HepG2 (cell line): ENCODE results near the gene CCNDBP1. TPM values are rescaled to one million over a fixed set of nuclear protein-coding genes. Genes with fewer than 3 reads are reported as not detected.

Experiments used
- AKAP8 ChIP-seq: sonication (generic); formaldehyde crosslinking; IDR thresholded peaks from 2 replicates; pipeline ENCODE4 v1.5.1; 2020; ENCODE audit warnings: mild to moderate bottlenecking, missing genetic modification reagents
- ATF6 ChIP-seq: sonication (generic); formaldehyde crosslinking; conservative IDR thresholded peaks from 2 replicates; pipeline ENCODE4 v1.4.0; 2020; ENCODE audit warnings: missing genetic modification reagents
- ESRRA ChIP-seq: sonication (generic); formaldehyde crosslinking; IDR thresholded peaks from 2 replicates; pipeline ENCODE4 v1.5.1; 2020; ENCODE audit warnings: mild to moderate bottlenecking, low read depth, missing genetic modification reagents
- EZH2 ChIP-seq: conservative IDR thresholded peaks from 2 replicates; pipeline ENCODE4 v1.6.1; 2012; ENCODE audit warnings: mild to moderate bottlenecking, low read depth, low read length, moderate library complexity
- MBD4 ChIP-seq: IDR thresholded peaks from 2 replicates; pipeline ENCODE4 v1.6.1; 2012; ENCODE audit warnings: low read length, inconsistent platforms, borderline replicate concordance
- NFIC ChIP-seq: IDR thresholded peaks from 2 replicates; pipeline ENCODE4 v1.6.1; 2012; ENCODE audit warnings: mild to moderate bottlenecking, low read length, inconsistent platforms
- NR2F2 ChIP-seq: IDR thresholded peaks from 2 replicates; pipeline ENCODE4 v1.6.1; 2012; ENCODE audit warnings: low read depth, inconsistent platforms, borderline replicate concordance
- SAFB2 ChIP-seq: sonication (generic); formaldehyde crosslinking; IDR thresholded peaks from 2 replicates; pipeline ENCODE4 v1.5.1; 2020; ENCODE audit warnings: missing genetic modification reagents, low read depth, mild to moderate bottlenecking, borderline replicate concordance
- SETDB1 ChIP-seq: sonication (generic); formaldehyde crosslinking; IDR thresholded peaks from 2 replicates; pipeline ENCODE4 v1.5.1; 2020; ENCODE audit warnings: missing genetic modification reagents, mild to moderate bottlenecking, borderline replicate concordance
- SMAD3 ChIP-seq: sonication (generic); formaldehyde crosslinking; IDR thresholded peaks from 2 replicates; pipeline ENCODE4 v1.4.0; 2020; ENCODE audit warnings: missing genetic modification reagents
- ZNF337 ChIP-seq: sonication (generic); formaldehyde crosslinking; IDR thresholded peaks from 2 replicates; pipeline ENCODE4 v1.5.1; 2020; ENCODE audit warnings: missing genetic modification reagents, low read depth, mild to moderate bottlenecking, borderline replicate concordance
- ZNF407 ChIP-seq: sonication (generic); formaldehyde crosslinking; IDR thresholded peaks from one replicate; pipeline ENCODE4 v1.5.1; 2020; ENCODE audit warnings: mild to moderate bottlenecking, missing genetic modification reagents; ENCODE audit errors: not compliant biosample characterization
- ZNF484 ChIP-seq: sonication (generic); formaldehyde crosslinking; IDR thresholded peaks from 2 replicates; pipeline ENCODE4 v1.5.1; 2020; ENCODE audit warnings: mild to moderate bottlenecking, low read depth, missing genetic modification reagents, borderline replicate concordance
- ZNF710 ChIP-seq: sonication (generic); formaldehyde crosslinking; IDR thresholded peaks from 2 replicates; pipeline ENCODE4 v1.5.0; 2020; ENCODE audit warnings: mild to moderate bottlenecking, missing genetic modification reagents, borderline replicate concordance
- ZNF768 ChIP-seq: sonication (generic); formaldehyde crosslinking; IDR thresholded peaks from 2 replicates; pipeline ENCODE4 v1.4.0; 2020; ENCODE audit warnings: missing genetic modification reagents
- ZSCAN12 ChIP-seq: sonication (generic); formaldehyde crosslinking; IDR thresholded peaks from 2 replicates; pipeline ENCODE4 v1.9.0; 2021; ENCODE audit warnings: mild to moderate bottlenecking, missing genetic modification reagents
- ZSCAN29 ChIP-seq: sonication (generic); formaldehyde crosslinking; conservative IDR thresholded peaks from 2 replicates; pipeline ENCODE4 v1.4.0; 2020; ENCODE audit warnings: mild to moderate bottlenecking, missing genetic modification reagents
- polyA plus RNA-seq, 8 experiments: library from polyadenylated mRNA; depleted of rRNA in 3 of 8; stranded (reverse) in 7 of 8; unstranded in 1 of 8; fragments of >200 nt; fragmentation: Illumina TruSeq in 4 of 8; extraction: Trizol in 4 of 8; gene quantifications; 2 replicates each; pipeline versions ENCODE4 v1.2.1 to v1.2.3, GENCODE V29; 2011 to 2016; ENCODE audit warnings: low read depth in 4 of 8, missing spikeins in 1 of 8, mixed read lengths in 1 of 8; ENCODE audit not compliant: insufficient read depth in 1 of 8
- total RNA-seq, 5 experiments: library from RNA; depleted of rRNA; stranded (reverse); fragments of >200 nt; fragmentation: Illumina TruSeq; extraction: Trizol; gene quantifications; 2 replicates each; pipeline ENCODE4 v1.2.3, GENCODE V29; 2016; ENCODE audit warnings: low read depth in 1 of 5

CCNDBP1 gene
- total and polyA plus RNA-seq, 2 of the 13 experiments (the other 11 are each of a cell fraction or from before 2014, with no cell fraction given), result 24.8 to 42.3 TPM

- TF ChIP-seq ATF6 (CRISPR knock-in tag) (no peak), MBD4 (no peak), SETDB1 (CRISPR knock-in tag) (no peak), SAFB2 (CRISPR knock-in tag) (no peak; the same call in 1 of the 2 replicates), ZNF710 (peak; percentile 59; the same call in 1 of the 2 replicates), ESRRA (no peak), ZNF337 (CRISPR knock-in tag) (no peak), NFIC (no peak), ZSCAN12 (CRISPR knock-in tag) (no peak), ZNF768 (peak; percentile 66), EZH2 (no peak), ZNF407 (CRISPR knock-in tag) (no peak), AKAP8 (CRISPR knock-in tag) (peak; percentile 90), ZNF484 (CRISPR knock-in tag) (no peak), NR2F2 (no peak), SMAD3 (CRISPR knock-in tag) (no peak), ZSCAN29 (0 out of 2 replicates have a peak, but pooled peaks have one; percentile 43)
These were observed at the start of gene CCNDBP1 (continued) for GRCh38 chr15:43185157-43186002.
